GM23248 (cell line): ENCODE measurements around the gene MGAT5.

Experiments used
- EZH2 ChIP-seq: fragments of 200-600 bp; sonication (generic); IDR thresholded peaks from 2 replicates; pipeline ENCODE4 v1.6.1; 2018; ENCODE audit warnings: antibody characterized with exemption, mild to moderate bottlenecking; ENCODE audit not compliant: insufficient read depth, poor library complexity, severe bottlenecking
- EZH2phosphoT487 ChIP-seq: fragments of 200-600 bp; sonication (generic); IDR thresholded peaks from 2 replicates; pipeline ENCODE4 v1.6.1; 2018; ENCODE audit warnings: antibody characterized with exemption, moderate library complexity, mild to moderate bottlenecking, low read depth; ENCODE audit not compliant: insufficient read depth

DNA sequence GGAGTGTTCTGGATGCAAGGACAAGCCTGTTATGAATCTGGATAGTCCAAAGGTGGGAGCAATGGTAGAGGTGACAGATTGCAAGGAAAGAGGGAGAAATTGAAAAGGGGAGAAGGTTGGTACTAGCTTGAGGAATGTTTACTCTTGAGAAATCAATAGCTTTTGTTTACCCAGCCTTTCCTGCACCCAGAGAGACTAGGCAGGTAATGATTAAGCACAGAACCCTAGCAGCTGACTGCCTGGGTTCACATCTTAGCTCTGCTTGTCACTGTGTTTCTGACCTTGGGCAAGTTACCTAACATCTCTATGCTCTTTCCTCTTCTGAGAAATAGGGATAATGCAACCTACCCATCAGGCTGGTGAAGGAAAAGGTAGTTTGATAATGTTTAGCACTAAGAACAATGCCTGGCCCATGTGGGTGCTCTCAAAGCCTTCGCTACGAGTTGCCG lies 178.6 kb downstream of the MGAT5 start:
- TF ChIP-seq EZH2 (no peak), EZH2phosphoT487 (no peak)
